ENCODE results near the gene HPGDS. TPM values are rescaled to one million over a fixed set of nuclear protein-coding genes. Genes with fewer than 3 reads are reported as not detected.

HPGDS gene
- polyA plus RNA-seq, 1 of the 3 experiments (the other 2 are of a cell fraction), result not detected

DNA sequence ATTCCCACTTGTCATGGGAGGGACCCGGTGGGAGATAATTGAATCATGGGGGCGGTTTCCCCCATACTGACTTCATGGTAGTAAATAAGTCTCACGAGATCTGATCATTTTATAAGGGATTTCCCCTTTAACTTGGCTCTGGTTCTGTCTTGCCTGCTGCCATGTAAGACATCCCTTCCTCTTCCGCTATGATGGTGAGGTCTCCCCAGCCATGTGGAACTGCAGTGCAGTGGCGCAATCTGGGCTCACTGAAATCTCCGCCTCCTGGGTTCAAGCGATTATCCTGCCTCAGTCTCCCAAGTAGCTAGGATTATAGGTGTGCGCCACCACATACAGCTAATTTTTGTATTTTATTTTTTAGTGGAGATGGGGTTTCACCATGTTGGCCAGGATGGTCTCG, 2.9 kb downstream of the HPGDS start:
- H2AFZ ChIP-seq (ENCODE audit: low read depth), result no peak overlapping the region
- DNase-seq, result no peak
- H3K27ac ChIP-seq (ENCODE audit: low read depth in 2 of 2, low read length in 1 of 2), result no peak overlapping the region
- H3K9ac ChIP-seq, result no peak overlapping the region
- H4K20me1 ChIP-seq (ENCODE audit: insufficient read depth), result no peaks in the 10 kb centered on the region
- no peaks in the 10 kb centered on the region for H3K79me2 ChIP-seq (ENCODE audit: insufficient read depth)
- no peaks in the 10 kb centered on the region; a peak in 1 of 4 replicates for H3K4me1 ChIP-seq (ENCODE audit: control insufficient read depth in 1 of 2, insufficient read depth in 2 of 2, low read depth in 1 of 2, low read length in 1 of 2)
- H3K9me3 ChIP-seq, result no peaks in the 10 kb centered on the region
- TF ChIP-seq GATA2 (CRISPR knock-in tag; IDR thresholded peaks at IDR 0.05) (no peak), YY1 (IDR thresholded peaks at IDR 0.05; ENCODE audit: low read depth) (no peak), RXRA (IDR thresholded peaks at IDR 0.05; ENCODE audit: borderline replicate concordance, low read depth) (no peak), TAF1 (IDR thresholded peaks at IDR 0.05; ENCODE audit: borderline replicate concordance, low read depth, low read length) (no peak), POLR2AphosphoS5 (IDR thresholded peaks at IDR 0.05; ENCODE audit: low read depth, low read length) (no peak), EZH2phosphoT487 (IDR thresholded peaks at IDR 0.05; ENCODE audit: borderline replicate concordance, low read depth) (no peak), SMC3 (IDR thresholded peaks at IDR 0.05; ENCODE audit: low read depth, low read length) (no peak), FOSL2 (IDR thresholded peaks at IDR 0.05; ENCODE audit: borderline replicate concordance, low read depth) (no peak), RAD21 (IDR thresholded peaks at IDR 0.05; ENCODE audit: low read length) (no peak), MXI1 (IDR thresholded peaks at IDR 0.05; ENCODE audit: low read depth, low read length) (no peak)
- TF ChIP-seq, protein P1, sequence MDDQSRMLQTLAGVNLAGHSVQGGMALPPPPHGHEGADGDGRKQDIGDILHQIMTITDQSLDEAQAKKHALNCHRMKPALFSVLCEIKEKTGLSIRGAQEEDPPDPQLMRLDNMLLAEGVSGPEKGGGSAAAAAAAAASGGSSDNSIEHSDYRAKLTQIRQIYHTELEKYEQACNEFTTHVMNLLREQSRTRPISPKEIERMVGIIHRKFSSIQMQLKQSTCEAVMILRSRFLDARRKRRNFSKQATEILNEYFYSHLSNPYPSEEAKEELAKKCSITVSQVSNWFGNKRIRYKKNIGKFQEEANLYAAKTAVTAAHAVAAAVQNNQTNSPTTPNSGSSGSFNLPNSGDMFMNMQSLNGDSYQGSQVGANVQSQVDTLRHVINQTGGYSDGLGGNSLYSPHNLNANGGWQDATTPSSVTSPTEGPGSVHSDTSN (IDR thresholded peaks at IDR 0.05), result no peak
- TF ChIP-seq, protein P2, sequence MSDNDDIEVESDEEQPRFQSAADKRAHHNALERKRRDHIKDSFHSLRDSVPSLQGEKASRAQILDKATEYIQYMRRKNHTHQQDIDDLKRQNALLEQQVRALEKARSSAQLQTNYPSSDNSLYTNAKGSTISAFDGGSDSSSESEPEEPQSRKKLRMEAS (IDR thresholded peaks at IDR 0.05; ENCODE audit: low read depth), result no peak
- TF ChIP-seq, protein P3, sequence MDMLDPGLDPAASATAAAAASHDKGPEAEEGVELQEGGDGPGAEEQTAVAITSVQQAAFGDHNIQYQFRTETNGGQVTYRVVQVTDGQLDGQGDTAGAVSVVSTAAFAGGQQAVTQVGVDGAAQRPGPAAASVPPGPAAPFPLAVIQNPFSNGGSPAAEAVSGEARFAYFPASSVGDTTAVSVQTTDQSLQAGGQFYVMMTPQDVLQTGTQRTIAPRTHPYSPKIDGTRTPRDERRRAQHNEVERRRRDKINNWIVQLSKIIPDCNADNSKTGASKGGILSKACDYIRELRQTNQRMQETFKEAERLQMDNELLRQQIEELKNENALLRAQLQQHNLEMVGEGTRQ (IDR thresholded peaks at IDR 0.05; ENCODE audit: borderline replicate concordance, low read depth, low read length), result no peak
- TF ChIP-seq, protein P4, sequence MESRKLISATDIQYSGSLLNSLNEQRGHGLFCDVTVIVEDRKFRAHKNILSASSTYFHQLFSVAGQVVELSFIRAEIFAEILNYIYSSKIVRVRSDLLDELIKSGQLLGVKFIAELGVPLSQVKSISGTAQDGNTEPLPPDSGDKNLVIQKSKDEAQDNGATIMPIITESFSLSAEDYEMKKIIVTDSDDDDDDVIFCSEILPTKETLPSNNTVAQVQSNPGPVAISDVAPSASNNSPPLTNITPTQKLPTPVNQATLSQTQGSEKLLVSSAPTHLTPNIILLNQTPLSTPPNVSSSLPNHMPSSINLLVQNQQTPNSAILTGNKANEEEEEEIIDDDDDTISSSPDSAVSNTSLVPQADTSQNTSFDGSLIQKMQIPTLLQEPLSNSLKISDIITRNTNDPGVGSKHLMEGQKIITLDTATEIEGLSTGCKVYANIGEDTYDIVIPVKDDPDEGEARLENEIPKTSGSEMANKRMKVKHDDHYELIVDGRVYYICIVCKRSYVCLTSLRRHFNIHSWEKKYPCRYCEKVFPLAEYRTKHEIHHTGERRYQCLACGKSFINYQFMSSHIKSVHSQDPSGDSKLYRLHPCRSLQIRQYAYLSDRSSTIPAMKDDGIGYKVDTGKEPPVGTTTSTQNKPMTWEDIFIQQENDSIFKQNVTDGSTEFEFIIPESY (IDR thresholded peaks at IDR 0.05; ENCODE audit: borderline replicate concordance, low read depth), result no peak
- TF ChIP-seq, protein P5, sequence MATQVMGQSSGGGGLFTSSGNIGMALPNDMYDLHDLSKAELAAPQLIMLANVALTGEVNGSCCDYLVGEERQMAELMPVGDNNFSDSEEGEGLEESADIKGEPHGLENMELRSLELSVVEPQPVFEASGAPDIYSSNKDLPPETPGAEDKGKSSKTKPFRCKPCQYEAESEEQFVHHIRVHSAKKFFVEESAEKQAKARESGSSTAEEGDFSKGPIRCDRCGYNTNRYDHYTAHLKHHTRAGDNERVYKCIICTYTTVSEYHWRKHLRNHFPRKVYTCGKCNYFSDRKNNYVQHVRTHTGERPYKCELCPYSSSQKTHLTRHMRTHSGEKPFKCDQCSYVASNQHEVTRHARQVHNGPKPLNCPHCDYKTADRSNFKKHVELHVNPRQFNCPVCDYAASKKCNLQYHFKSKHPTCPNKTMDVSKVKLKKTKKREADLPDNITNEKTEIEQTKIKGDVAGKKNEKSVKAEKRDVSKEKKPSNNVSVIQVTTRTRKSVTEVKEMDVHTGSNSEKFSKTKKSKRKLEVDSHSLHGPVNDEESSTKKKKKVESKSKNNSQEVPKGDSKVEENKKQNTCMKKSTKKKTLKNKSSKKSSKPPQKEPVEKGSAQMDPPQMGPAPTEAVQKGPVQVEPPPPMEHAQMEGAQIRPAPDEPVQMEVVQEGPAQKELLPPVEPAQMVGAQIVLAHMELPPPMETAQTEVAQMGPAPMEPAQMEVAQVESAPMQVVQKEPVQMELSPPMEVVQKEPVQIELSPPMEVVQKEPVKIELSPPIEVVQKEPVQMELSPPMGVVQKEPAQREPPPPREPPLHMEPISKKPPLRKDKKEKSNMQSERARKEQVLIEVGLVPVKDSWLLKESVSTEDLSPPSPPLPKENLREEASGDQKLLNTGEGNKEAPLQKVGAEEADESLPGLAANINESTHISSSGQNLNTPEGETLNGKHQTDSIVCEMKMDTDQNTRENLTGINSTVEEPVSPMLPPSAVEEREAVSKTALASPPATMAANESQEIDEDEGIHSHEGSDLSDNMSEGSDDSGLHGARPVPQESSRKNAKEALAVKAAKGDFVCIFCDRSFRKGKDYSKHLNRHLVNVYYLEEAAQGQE (IDR thresholded peaks at IDR 0.05; ENCODE audit: low read depth, low read length), result no peak
- 74% methylated on average over 9 of the region's 9 CpGs for WGBS (ENCODE audit: low lambda C conversion rate)
- no peaks in the 10 kb centered on the region for H3F3A ChIP-seq (replicated peaks; ENCODE audit: insufficient read depth)
- H3K36me3 ChIP-seq (replicated peaks in 1 of 2; ENCODE audit: control insufficient read depth in 1 of 2, insufficient read depth in 2 of 2, low read length in 1 of 2), result no peaks in the 10 kb centered on the region
- ChIA-PET POLR2A (no interaction called here), CTCF (interaction anchor here (1.0 to 1.4 kb wide), 4 partner anchors 9 to 67 kb away, joined by 3 to 4 read pairs (median 3); no protein-coding TSS in a partner anchor)
- no peak overlapping the region for H3K4me3 ChIP-seq (ENCODE audit: low read depth in 2 of 2, low read length in 1 of 2)
- no peaks in the 10 kb centered on the region for H3K9me2 ChIP-seq
- H3K27me3 ChIP-seq (ENCODE audit: insufficient read depth), result no peaks in the 10 kb centered on the region
- no peak overlapping the region for H3K4me2 ChIP-seq

Measured in SK-N-SH (cell line).